ENCODE measurements around the gene SCFD2.

The SCFD2 gene

GRCh38 chr4:52861171-52861823, 504.6 kb downstream of the SCFD2 start:
- DNase-seq, result no peak
- H3K4me3 Mint-ChIP-seq, result peak overlapping the region; percentile 84
- peaks cover 54% of the 10 kb centered on the region for H3K4me1 Mint-ChIP-seq
- peaks cover 31% of the 10 kb centered on the region for H3K9me3 Mint-ChIP-seq
- TF ChIP-seq CTCF (IDR thresholded peaks at IDR 0.05), result no peak
- peaks cover 52% of the 10 kb centered on the region for H3K36me3 Mint-ChIP-seq (ENCODE audit: low read depth)
- H3K27me3 Mint-ChIP-seq (ENCODE audit: low read depth, poor library complexity), result peaks cover 4% of the 10 kb centered on the region
- H3K27ac Mint-ChIP-seq, result no peak overlapping the region

- no peak for TF ChIP-seq CTCF (IDR thresholded peaks at IDR 0.05)
- H3K9me3 Mint-ChIP-seq, result peaks cover 37% of the 10 kb centered on the region
- H3K27ac Mint-ChIP-seq, result no peak overlapping the region
- H3K4me3 Mint-ChIP-seq, result peak overlapping the region; percentile 84
- peaks cover 4% of the 10 kb centered on the region for H3K27me3 Mint-ChIP-seq (ENCODE audit: low read depth, poor library complexity)
- no peak for DNase-seq
- H3K4me1 Mint-ChIP-seq, result peaks cover 54% of the 10 kb centered on the region
- peaks cover 48% of the 10 kb centered on the region for H3K36me3 Mint-ChIP-seq (ENCODE audit: low read depth)
Observed at GRCh38 chr4:52860361-52860760, 505.5 kb downstream of the SCFD2 start.

- peaks cover 56% of the 10 kb centered on the region for H3K4me1 Mint-ChIP-seq
- no peak overlapping the region for H3K27ac Mint-ChIP-seq
- H3K27me3 Mint-ChIP-seq (ENCODE audit: low read depth, poor library complexity), result peaks cover 4% of the 10 kb centered on the region
- H3K36me3 Mint-ChIP-seq (ENCODE audit: low read depth), result peaks cover 27% of the 10 kb centered on the region
- H3K4me3 Mint-ChIP-seq, result no peak overlapping the region
- no peak for TF ChIP-seq CTCF (IDR thresholded peaks at IDR 0.05)
- peaks cover 37% of the 10 kb centered on the region for H3K9me3 Mint-ChIP-seq
- no peak for DNase-seq
Observed at GRCh38 chr4:52856801-52857200, 509.1 kb downstream of the SCFD2 start.

GRCh38 chr4:52853351-52853750, 512.5 kb downstream of the SCFD2 start:
- Mint-ChIP-seq H3K4me3 (no peak overlapping the region), H3K27me3 (ENCODE audit: low read depth, poor library complexity) (peaks cover 4% of the 10 kb centered on the region), H3K27ac (no peak overlapping the region), H3K36me3 (ENCODE audit: low read depth) (peaks cover 23% of the 10 kb centered on the region), H3K9me3 (peaks cover 26% of the 10 kb centered on the region), H3K4me1 (peaks cover 42% of the 10 kb centered on the region)
- no peak for DNase-seq
- TF ChIP-seq CTCF (IDR thresholded peaks at IDR 0.05), result no peak

GRCh38 chr4:52852711-52853110, 513.1 kb downstream of the SCFD2 start:
- Mint-ChIP-seq H3K27ac (no peak overlapping the region), H3K4me3 (no peak overlapping the region), H3K4me1 (peaks cover 46% of the 10 kb centered on the region), H3K36me3 (ENCODE audit: low read depth) (peaks cover 16% of the 10 kb centered on the region), H3K27me3 (ENCODE audit: low read depth, poor library complexity) (peaks cover 4% of the 10 kb centered on the region), H3K9me3 (peaks cover 19% of the 10 kb centered on the region)
- DNase-seq, result no peak
- no peak for TF ChIP-seq CTCF (IDR thresholded peaks at IDR 0.05)

- DNase-seq, result no peak
- peak overlapping the region; percentile 40 for H3K27ac Mint-ChIP-seq
- no peak overlapping the region for H3K4me3 Mint-ChIP-seq
- peaks cover 13% of the 10 kb centered on the region for H3K9me3 Mint-ChIP-seq
- TF ChIP-seq CTCF (IDR thresholded peaks at IDR 0.05), result no peak
- H3K36me3 Mint-ChIP-seq (ENCODE audit: low read depth), result peaks cover 9% of the 10 kb centered on the region
- peaks cover 48% of the 10 kb centered on the region for H3K4me1 Mint-ChIP-seq
- peaks cover 4% of the 10 kb centered on the region for H3K27me3 Mint-ChIP-seq (ENCODE audit: low read depth, poor library complexity)
Observed at GRCh38 chr4:52852041-52852440, 513.8 kb downstream of the SCFD2 start.

All from nephron progenitor cell (in vitro differentiated cells).